Measurements from ENCODE around the gene LTV1.

The LTV1 gene

GRCh38 chr6:143896126-143896860 is 53.2 kb downstream of the LTV1 start:
- DNase-seq: no peak

GRCh38 chr6:143900358-143900757 is 57.2 kb downstream of the LTV1 start:
- DNase-seq: no peak

DNA sequence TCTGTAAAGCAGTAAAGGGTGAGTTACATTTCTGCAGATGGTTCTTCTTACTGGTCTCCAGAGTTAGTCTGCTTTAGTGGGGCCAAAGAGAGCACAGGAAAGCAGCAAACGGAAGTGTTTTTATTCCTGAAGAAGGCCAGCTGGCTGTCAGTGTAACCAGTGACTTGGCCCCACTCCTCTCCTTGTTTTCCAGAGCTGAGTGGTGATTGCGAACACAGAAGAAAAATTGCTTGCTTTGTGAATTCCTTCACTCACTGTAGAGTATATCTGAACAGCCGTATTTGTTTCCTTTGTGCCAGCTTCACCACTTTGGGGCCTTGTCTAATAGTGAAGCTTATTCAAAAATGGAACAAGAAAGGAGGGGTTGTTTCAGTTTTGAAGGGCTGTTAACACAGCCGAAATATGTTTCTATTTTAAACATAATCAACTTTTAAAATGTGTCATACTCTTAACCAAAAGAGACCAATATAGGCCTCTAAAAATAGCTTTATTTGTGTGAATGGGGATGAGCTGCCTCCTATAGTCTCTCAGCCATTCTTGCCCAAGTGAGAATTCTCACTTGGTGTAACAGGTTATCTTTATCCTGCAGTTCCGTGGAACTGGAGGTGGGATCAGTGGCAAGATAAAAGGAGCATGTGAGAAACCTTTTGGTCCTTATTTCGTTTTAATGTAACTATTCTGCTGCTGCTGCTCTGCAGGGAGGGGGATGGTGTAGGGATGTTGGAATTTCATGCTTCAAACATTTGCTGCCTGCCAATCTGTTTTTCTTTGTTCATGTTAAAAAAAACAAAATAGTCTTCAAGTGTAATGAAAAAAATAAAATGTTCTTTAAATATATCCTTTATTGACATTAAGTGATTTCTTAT is 59.0 kb downstream of the LTV1 start:
- no peak for DNase-seq

GRCh38 chr6:143902827-143903226 is 59.7 kb downstream of the LTV1 start:
- DNase-seq: no peak

DNA sequence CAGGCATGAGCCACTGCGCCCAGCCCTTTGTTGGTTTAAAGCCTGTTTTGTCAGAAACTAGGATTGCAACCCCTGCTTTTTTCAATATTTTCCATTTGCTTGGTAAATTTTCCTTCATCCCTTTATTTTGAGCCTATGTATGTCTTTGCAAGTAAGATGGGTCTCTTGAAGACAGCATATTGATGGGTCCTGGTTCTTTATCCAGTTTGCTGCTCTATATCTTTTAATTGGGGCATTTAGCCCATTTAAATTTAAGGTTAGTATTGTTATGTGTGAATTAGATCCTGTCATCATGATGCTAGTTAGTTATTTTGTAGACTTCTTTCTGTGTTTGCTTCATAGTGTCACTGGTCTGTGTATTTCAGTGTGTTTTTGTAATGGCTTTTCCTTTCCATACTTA is 67.9 kb downstream of the LTV1 start:
- no peak for DNase-seq

DNA sequence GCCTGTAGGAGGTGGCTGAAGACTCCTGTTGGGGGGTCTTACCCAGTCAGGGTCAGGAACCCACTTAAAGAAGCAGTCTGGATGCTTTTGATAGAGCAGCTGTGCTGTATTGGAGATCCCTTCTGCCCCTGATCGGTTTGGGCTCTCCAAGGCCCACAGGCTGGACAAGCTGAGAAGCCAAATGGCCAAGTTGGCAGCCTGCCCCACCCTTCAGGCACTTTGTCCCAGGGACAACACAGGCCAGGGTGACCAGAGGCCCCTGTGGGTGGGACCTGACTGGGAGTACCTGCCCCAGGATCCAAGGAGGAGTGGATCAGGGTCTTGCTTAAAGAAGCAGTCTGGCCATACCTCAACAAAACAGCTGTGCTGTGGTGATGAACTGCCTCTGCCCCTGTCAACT is 69.5 kb downstream of the LTV1 start:
- DNase-seq: no peak
